DMS153 (cell line): ENCODE measurements around the gene CA4.
"Not testable (repeated sequence)": the region's sequence is repeated elsewhere in the genome, so short reads cannot be mapped to it uniquely, and the experiment has no call there.

ENCODE experiments used
- DNase-seq: peaks from one replicate; lab custom pipeline; 2025; lab: John Stamatoyannopoulos, UW

Gene CA4

DNA sequence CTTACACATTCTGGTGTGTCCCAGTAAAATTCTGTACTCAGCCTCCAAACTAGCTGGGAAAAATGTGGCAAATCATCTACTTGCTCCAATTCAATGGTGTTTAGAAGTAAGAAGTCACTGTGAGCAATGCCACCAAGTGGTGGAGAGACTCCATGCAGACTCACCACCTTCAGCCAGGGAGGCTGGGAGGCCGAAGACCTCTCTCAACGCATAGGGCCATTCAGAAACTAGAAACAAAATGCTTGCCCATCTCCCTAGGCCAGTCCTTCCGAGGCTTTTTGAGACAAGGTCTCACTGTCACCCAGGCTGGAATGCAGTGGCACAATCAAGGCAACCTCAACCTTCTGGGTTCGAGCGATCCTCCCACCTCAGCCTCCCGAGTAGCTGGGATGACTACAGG, 25.0 kb downstream of the CA4 start:
- DNase-seq = not testable (repeated sequence)

DNA sequence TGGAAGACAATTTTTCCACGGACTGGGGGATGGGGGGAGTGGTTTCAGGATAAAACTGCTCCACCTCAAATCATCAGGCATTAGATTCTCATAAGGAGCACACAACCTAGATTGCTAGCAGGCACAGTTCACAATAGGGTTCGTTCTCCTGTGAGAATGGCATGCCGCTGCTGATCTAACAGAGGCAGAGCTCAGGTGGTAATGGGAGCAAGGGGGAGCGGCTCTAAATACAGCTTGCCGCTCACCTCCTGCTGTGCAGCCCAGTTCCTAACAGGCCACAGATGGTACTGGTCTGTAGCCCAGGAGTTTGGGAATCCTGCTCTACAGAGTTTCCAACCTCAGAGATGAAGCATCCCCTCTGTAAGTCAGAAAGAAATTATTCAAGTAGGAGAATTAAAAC, 27.0 kb downstream of the CA4 start:
- DNase-seq = not testable (repeated sequence)

DNA sequence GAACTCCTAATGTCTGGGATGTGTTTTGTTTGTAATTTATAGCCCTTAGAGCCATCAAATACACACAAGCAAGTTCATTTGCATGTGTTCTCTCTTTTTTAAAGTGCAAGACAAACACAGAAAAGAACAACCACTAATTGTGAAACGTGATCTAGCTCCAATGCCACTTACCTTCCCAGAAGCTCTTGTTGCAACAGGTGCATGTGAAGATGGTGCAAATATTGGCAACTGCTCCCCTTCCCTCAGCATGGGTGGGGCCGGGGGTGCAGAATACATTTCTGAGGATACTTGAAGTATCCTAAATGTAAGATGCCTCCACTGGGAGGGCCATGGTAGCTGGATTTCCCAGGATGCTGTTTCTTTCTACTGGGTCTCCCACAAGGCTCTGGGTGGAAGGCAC, 28.4 kb downstream of the CA4 start:
- peak; percentile 56 for DNase-seq

DNA sequence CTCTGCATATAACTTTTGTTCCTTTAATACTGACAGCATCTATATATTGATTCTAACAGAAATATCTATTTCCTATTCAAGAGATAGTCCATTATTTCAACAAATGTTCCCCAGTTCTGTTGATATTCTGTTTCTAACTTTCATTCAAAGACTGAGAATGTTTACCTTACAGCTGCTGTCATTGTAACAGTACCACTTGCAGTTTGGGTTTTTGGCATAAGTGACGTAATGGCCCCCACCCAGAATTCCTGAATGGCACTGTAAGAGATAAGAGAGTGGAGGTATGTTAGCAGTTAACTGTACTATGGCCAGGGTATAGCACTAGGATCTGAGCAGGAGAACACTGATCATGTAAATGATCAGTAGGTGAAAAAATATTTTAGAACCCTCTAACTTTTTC, 30.6 kb downstream of the CA4 start:
- not testable (repeated sequence) for DNase-seq

DNA sequence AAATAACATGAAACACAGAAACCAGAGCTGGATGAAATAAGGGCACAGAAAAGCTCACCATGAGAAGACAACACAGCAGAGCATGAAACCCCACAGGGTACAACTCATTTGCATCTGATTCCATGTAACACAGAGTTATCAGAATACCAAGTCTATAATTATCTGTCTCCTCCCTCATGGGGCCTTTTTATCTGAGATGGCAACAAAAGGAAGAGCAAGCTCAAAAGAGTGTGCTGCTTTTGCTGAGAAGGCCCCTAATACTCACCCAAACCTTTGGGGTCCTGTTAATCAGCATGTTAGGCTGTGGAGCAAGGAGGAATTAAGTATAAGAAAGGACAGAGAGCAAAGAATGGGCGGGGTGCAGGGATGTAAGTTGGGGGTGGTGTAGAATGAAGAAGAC, 36.6 kb downstream of the CA4 start:
- not testable (repeated sequence) for DNase-seq

DNA sequence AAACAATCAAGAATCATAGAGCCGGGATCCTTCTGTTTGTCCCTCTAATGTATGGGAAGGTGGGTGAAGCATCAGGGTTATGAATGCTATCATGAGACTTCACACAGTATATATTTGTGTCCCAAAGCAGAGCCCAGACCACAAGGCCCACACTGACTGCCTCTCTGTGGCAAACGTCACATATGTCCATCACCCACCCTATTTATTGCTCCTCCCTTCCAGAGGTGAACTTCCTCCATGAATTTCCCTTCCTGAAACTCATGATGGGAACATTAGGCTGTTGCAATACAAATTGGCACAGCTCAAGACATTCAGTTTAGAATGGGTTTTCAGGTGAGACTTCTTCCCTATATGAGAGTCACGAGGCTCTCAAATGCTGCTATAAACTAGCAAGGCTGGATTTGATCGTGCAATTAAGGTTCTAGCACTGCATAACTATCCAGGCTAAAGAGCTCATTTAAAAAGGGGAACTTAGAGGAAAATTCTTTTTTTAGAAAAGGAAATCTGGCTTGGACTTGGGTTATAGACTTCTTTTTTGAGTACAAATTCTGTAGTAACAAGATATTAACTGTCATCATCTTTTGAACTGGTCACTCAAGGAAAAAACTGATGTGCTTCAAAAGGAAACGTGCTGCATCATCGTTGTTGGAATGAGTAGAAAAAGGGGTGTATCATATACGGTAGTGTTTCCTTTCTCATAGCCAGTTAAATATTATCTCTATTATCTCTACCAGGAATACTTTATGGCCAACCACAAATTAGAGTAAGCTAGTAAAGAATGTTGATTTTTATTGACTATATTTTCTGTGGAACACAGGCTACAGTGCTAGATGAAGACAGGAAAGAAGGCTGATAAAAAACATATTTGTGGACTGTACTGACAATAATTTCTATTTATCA, 37.3 kb downstream of the CA4 start:
- not testable (repeated sequence) for DNase-seq

DNA sequence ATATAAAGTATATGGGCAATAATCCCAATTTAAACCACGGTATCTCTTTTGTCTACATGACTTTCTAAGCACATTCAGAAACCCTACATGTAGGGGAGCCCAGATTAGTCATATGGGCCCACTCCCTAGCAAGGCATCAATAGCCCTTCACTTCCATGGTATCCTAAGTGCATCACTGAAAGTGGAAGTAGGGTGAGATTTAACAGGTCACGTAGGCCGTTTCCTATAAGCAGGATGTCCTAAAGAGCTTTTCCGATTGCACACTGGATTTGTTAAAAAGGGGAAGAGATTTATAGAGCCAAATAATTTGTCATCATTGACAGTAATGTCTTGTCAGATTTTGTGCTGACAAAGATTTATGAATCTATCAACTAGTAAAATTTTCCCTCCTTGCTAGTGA, 39.0 kb downstream of the CA4 start:
- DNase-seq = no peak

DNA sequence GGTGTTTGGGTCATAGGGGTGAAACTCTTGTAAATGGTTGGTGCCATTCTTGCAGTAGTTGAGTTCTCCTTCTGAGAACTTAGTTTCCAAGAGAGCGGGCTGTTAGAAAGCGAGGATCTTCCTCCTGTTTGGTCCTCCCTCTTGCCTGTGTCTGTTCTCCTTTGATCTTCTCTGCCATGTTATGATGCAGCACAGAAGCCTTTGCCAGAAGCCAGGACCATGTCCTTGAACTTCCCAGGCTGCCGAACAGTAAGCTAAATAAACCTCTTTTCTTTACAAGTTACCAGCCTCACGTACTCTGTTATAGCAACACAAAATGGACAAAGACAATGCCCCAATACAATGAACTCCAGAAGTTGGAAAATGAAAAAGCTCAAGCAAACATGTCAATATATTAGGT, 40.3 kb downstream of the CA4 start:
- not testable (repeated sequence) for DNase-seq

DNA sequence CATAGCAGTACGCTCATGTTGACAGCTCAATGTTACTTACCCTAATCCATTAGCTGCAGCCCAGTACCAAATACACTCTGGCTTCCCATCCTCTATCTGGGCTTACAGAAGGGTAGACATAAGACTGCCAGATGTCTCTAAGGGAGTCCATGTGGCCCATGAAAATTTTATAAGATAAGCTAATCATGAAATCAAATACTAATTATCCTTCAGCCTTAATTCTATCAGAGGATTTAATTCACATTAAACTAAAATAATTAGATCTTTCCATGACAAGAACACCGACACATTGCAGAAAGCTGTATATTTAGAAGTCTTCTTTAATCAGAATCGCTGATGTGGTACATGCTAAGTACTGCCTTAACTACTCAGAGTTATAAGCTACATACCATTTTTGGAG, 43.3 kb downstream of the CA4 start:
- DNase-seq = not testable (repeated sequence)

DNA sequence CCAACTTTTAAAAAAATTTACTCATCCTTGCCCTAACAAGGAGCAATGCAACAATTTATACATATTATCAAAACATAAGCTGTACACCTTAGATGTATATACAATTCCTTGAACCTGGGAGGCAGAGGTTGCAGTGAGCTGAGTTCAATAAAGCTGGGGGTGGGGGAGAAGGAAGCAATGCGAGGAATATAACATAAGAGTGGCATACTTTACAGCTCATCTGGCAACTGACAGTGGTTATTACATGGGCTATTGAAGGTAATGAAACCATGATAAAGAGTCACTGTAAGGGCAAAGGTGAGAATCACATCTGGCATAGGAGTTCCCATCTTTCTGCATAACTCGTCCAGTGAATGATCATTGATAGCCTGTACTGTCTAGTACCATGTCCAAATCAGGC, 43.7 kb downstream of the CA4 start:
- no peak for DNase-seq

DNA sequence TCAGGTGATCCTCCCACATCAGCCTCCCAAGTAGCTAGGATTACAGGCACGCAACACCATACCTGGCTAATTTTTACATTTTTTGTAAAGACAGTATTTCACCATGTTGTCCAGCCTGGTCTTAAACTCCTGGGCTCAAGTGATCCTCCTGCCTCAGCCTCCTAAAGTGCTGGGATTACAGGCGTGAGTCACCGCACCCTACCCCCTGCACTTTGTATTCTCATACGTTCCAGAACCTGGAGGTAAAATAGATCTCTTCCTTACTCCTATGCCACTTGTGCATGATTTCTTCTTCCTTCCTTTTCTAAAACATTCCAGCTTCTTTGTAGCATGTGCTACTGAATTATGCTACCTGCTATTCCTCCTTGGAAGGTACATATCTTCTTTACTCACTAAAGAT, 44.4 kb downstream of the CA4 start:
- not testable (repeated sequence) for DNase-seq

DNA sequence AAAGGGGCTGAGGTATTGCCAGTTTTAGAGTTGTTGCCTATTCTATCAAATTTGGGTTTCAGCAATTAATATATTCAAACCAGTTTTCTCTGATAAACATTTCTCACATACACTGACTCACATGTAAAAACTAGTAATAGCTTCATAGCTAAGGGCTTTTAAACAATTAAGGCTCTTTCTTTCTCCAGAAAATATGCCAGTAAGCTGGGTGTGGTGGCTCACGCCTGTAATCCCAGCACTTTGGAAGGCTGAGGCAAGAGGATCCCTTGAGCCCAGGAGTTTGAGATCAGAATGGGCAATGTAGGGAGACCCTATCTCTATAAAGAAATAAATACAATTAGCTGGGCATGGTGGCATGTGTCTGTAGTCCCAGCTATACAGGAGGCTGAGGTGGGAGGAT, 48.9 kb downstream of the CA4 start:
- not testable (repeated sequence) for DNase-seq

DNA sequence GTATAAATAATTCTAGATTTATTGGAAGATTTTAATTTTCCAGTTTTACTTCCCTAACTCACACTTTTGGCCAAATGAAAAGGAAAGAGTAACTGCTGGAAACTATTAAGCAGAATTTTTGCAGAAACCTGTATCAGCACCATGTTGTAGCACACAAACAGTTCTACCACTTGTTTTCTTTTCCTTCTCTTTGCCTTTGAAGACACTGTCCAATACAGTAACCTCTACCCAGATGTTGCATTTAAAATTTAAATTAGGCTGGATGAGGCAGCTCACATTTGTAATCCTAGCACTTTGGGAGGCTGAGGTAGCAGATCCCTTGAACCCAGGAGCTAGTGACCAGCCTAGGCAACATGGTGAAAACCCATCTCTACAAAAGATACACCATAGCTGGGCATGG, 56.0 kb downstream of the CA4 start:
- DNase-seq = not testable (repeated sequence)

DNA sequence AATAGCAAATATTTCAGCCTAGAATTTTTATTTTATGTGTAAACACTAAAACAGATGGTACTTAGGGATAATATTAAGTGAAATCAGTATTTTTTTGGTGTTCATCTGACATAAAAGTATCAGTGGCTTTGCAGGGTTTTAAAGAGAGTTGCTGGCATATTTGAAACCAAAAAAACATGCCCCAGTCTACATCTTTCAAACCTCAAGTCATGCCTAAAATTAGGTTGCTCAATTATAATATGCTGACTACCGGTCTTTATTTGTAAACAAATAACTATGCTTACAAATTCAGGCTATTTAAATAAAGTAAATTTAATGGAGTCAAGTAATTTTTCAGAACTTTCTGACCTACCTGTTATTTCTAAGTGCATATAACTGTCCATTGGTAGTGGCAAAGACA, 58.5 kb downstream of the CA4 start:
- DNase-seq = not testable (repeated sequence)
